Spinal cord (tissue), 10 donors: ENCODE measurements around the gene ZNF219. TPM values are rescaled to one million over a fixed set of nuclear protein-coding genes. Genes with fewer than 3 reads are reported as not detected.

ENCODE experiments used
- DNase-seq, 6 donors: peaks; one replicate each; pipeline versions ENCODE4 v3.0.0 to v3.0.0-alpha.2; 2013 to 2015; ENCODE audit warnings: low spot score in 6 of 6, low read depth in 4 of 6
- H3K27ac ChIP-seq: one replicate; pipeline ENCODE4 v1.5.1; 2013; ENCODE audit warnings: low read depth, low read length, control low read depth
- H3K27me3 ChIP-seq: one replicate; pipeline ENCODE4 v1.6.1; 2013; ENCODE audit warnings: low read length; ENCODE audit not compliant: control insufficient read depth, insufficient read depth
- H3K36me3 ChIP-seq: one replicate; pipeline ENCODE4 v1.6.1; 2013; ENCODE audit warnings: low read length; ENCODE audit not compliant: control insufficient read depth, insufficient read depth
- H3K4me1 ChIP-seq: one replicate; pipeline ENCODE4 v1.6.1; 2013; ENCODE audit warnings: low read length; ENCODE audit not compliant: control insufficient read depth, insufficient read depth
- H3K4me3 ChIP-seq: one replicate; pipeline ENCODE4 v1.5.1; 2013; ENCODE audit warnings: low read depth, low read length, control low read depth
- H3K9me3 ChIP-seq: one replicate; pipeline ENCODE4 v1.6.1; 2013; ENCODE audit warnings: low read length; ENCODE audit not compliant: control insufficient read depth, insufficient read depth
- WGBS: methylation state at CpG from one replicate; pipeline ENCODE4 v1.1.5; 2013; ENCODE audit warnings: missing lambda C conversion rate; ENCODE audit not compliant: insufficient coverage; 5-methylcytosine and 5-hydroxymethylcytosine counted together
- polyA plus RNA-seq, 2 donors: library from polyadenylated mRNA; unstranded; fragments of 120-200 nt; gene quantifications; one replicate each; pipeline ENCODE4 v1.2.1, GENCODE V29; 2013; ENCODE audit not compliant: insufficient read length in 2 of 2
- total RNA-seq, 2 donors: library from RNA; depleted of rRNA in 1 of 2; stranded (reverse); fragments of 120-200 nt in 1 of 2; fragments of >200 nt in 1 of 2; gene quantifications; one replicate each; pipeline versions ENCODE4 v1.2.3 to v1.2.4, GENCODE V29; 2013 to 2014
- donor health status: healthy.

ZNF219 gene
- total and polyA plus RNA-seq, 4 donors = 4.7 to 48.8 (median 27.7) TPM

DNA sequence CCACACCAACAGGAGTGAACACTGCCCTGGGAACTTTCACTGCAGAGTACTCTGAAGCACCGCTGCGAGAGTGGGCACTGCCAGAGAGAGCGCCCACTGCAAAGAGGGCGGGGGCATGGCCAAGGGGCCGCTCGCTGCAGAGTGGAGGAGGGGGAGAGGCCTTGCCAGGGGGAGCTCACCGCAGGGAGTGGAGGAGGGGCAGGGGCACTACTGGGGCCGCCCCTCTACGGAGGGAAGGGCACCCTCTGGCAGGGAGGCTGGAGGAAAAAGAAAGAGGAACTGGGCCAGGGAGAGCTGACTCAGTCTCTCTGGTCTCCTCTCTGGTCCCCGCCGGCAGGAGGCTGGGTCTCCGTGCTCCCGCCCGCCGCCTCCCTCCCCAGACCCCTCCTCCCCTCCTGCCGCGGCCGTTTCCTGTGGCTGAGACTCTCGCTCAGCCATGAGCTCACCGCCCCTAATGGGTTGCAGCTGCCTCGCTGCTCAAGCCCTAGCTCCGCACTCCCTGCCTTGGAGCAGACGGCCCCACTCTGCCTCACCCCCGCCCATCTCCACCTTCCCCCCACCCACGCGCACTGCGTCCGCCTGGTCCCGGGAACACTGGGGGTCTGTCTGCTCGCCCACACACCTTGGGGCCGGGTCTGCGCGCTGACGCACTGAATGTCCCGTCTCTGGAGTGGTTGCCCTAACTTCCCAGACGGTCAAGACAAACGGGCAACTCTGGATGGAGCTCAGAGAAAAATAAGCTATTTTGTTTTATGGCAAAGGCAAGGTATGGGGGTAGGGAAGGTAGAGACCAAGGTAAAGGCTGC is 27.0 kb downstream of the ZNF219 start:
- no peaks in the 10 kb centered on the region for H3K9me3 ChIP-seq
- under 1% methylated on average over 31 of the region's 37 CpGs for WGBS
- peaks cover 37% of the 10 kb centered on the region for H3K36me3 ChIP-seq
- no peaks in the 10 kb centered on the region for H3K27me3 ChIP-seq
- peak overlapping the region; percentile 97 for H3K27ac ChIP-seq
- peak in 4 of 6 donors; percentile 57 to 95 (median 82) for DNase-seq
- peak overlapping the region; percentile 89 for H3K4me3 ChIP-seq
- H3K4me1 ChIP-seq = peaks cover 60% of the 10 kb centered on the region

- Histone ChIP-seq H3K9me3 (no peaks in the 10 kb centered on the region), H3K4me1 (peaks cover 60% of the 10 kb centered on the region), H3K27me3 (no peaks in the 10 kb centered on the region), H3K36me3 (peaks cover 33% of the 10 kb centered on the region), H3K4me3 (peak overlapping the region; percentile 89), H3K27ac (peak overlapping the region; percentile 97)
- DNase-seq = peak in 1 of 6 donors; percentile 63
- WGBS = under 1% methylated on average over 20 of the region's 23 CpGs
Observed at GRCh38 chr14:21070610-21071224, 27.7 kb downstream of the ZNF219 start.

- H3K27ac ChIP-seq = peak within 1 kb of the TSS; percentile 98
- under 1% methylated on average over 63 of the region's 63 CpGs for WGBS
- peak in 3 of 6 donors; percentile 45 to 91 (median 57) for DNase-seq
- peaks cover 27% of the 10 kb centered on the region for H3K36me3 ChIP-seq
- no peaks in the 10 kb centered on the region for H3K27me3 ChIP-seq
- H3K9me3 ChIP-seq = no peaks in the 10 kb centered on the region
- peak within 1 kb of the TSS; percentile 89 for H3K4me3 ChIP-seq
- H3K4me1 ChIP-seq = peaks cover 57% of the 10 kb centered on the region
Observed at GRCh38 chr14:21070083-21070609, 28.3 kb downstream of the ZNF219 start, which contains the start of gene ARHGEF40. ARHGEF40 (plus strand) TSS chr14:21070304; CDS start chr14:21070397, 93 bp downstream.

DNA sequence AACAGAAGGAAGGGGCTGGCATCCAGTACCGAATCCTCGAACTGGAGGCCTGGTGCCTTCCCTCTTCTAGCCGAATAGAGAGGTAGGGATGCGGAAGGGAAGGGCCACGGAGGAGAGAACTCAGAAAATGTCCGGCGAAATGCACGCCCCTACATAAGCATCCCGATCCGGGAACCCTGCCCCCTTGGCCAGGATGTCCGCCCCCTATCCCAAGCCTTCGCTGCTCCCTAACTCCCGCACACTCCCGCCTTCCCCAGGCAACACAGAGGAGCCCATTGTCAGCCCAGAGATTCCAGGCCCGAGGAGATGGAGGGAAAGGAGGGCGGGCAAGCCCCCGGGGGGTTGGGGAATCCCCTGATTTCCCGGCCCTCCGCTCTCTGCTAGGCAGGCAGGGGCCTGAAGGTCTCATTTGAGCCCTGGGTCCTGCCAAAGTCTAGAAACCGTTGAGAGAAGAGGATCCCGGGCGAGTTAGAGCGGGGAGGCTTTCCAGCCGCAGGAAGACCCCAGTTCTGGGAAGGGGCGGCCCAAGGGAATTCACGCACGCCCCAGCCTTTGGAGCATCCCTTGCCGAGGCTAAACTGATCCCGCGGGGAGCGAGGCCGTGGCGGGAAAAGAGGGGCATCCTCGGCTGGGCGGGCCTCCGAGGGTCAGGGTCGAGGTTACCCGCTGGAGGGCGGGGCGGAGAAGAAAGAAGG is 28.9 kb downstream of the ZNF219 start:
- no peaks in the 10 kb centered on the region for H3K27me3 ChIP-seq
- no peaks in the 10 kb centered on the region for H3K9me3 ChIP-seq
- H3K27ac ChIP-seq = peak overlapping the region; percentile 98
- H3K36me3 ChIP-seq = peaks cover 21% of the 10 kb centered on the region
- WGBS = under 1% methylated on average over 33 of the region's 40 CpGs
- DNase-seq = peak in 5 of 6 donors; percentile 52 to 91 (median 65)
- H3K4me1 ChIP-seq = peaks cover 51% of the 10 kb centered on the region
- H3K4me3 ChIP-seq = peak overlapping the region; percentile 75

GRCh38 chr14:21068521-21069387 is 29.7 kb downstream of the ZNF219 start:
- WGBS = 1% methylated on average over 41 of the region's 45 CpGs
- DNase-seq = peak in 4 of 6 donors; percentile 49 to 90 (median 68)
- Histone ChIP-seq H3K9me3 (no peaks in the 10 kb centered on the region), H3K27ac (peak overlapping the region; percentile 98), H3K4me3 (peak overlapping the region; percentile 75), H3K27me3 (no peaks in the 10 kb centered on the region), H3K4me1 (peaks cover 44% of the 10 kb centered on the region), H3K36me3 (peaks cover 13% of the 10 kb centered on the region)

DNA sequence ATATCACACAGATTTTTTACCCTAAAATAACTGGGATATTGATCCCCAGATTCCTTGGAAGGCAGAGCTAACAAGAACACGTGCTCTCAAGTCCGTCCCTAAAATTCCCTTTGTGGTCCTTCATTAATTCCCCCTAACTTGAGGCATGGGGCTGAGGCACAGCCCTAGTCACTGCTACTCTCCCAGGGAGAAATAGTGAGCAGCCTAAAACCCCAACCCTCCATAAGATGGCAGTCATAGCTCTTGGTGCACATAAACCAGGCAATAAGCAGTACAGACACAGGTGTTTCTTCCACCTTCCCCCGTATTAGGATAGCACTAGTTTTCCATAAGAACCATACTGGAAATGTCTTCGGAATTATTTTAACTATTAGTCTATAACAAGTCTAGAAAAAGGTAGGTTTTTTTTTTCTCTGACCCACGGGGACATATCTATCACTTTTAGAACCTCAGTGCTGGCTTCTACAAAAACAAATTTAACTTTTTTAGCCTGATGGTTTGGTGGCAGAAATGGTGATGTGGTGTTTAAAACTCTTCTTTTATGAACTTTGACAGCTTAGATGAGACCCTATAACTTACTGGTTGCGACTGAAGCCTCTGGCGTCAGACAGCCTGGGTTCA is 31.5 kb downstream of the ZNF219 start:
- WGBS = 83% methylated on average over 2 of the region's 7 CpGs
- Histone ChIP-seq H3K4me3 (no peak overlapping the region), H3K36me3 (no peaks in the 10 kb centered on the region), H3K9me3 (no peaks in the 10 kb centered on the region), H3K27ac (no peak overlapping the region), H3K4me1 (peaks cover 31% of the 10 kb centered on the region), H3K27me3 (no peaks in the 10 kb centered on the region)
- DNase-seq = no peak

DNA sequence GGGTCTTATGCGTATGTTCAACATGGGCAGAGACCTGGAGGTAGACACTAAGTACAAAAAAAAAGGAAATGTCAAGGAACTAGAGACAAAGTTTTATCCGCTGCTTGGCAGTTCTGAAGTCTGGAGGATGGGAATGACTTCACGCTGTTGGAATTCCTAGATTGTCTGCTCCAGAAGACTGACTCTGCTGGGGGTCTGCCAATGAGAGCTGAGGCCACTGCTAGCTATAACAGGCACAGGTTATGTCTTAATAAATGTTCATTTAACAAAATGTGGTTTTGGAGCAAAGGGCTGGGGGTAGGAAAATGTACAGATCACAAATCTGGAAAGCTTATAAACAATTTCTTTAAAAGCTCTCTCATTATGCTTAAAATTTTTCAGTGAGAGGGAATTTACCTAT is 35.0 kb downstream of the ZNF219 start:
- 71% methylated on average over 3 of the region's 3 CpGs for WGBS
- H3K4me3 ChIP-seq = no peak overlapping the region
- peaks cover 4% of the 10 kb centered on the region for H3K4me1 ChIP-seq
- DNase-seq = no peak
- H3K36me3 ChIP-seq = no peaks in the 10 kb centered on the region
- no peaks in the 10 kb centered on the region for H3K9me3 ChIP-seq
- H3K27ac ChIP-seq = no peak overlapping the region
- no peaks in the 10 kb centered on the region for H3K27me3 ChIP-seq

DNA sequence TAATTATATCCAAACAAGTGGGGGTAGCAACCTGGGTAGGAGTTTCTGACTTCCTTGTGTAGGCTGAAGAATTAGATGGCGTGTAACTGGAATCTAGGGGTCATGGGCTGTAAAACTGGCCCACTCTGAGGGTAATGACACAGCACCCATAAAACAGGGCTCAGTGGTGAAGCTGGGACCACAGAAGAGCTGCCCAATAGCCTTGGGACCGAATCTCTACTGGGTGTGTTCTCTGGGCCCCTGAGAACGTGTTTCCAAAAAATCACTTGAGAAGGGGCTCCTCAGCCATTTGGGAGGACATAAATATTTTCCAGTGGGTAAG is 37.1 kb downstream of the ZNF219 start:
- Histone ChIP-seq H3K27ac (no peak overlapping the region), H3K9me3 (no peaks in the 10 kb centered on the region), H3K27me3 (no peaks in the 10 kb centered on the region), H3K4me1 (peaks cover 7% of the 10 kb centered on the region), H3K4me3 (no peak overlapping the region), H3K36me3 (no peaks in the 10 kb centered on the region)
- whole genome bisulfite sequencing = 67% methylated on average over 3 of the region's 3 CpGs
- DNase-seq = no peak
